ENCODE results near the gene SOCS2.
"Not testable (repeated sequence)": the region's sequence is repeated elsewhere in the genome, so short reads cannot be mapped to it uniquely, and the experiment has no call there.

The SOCS2 gene

DNA sequence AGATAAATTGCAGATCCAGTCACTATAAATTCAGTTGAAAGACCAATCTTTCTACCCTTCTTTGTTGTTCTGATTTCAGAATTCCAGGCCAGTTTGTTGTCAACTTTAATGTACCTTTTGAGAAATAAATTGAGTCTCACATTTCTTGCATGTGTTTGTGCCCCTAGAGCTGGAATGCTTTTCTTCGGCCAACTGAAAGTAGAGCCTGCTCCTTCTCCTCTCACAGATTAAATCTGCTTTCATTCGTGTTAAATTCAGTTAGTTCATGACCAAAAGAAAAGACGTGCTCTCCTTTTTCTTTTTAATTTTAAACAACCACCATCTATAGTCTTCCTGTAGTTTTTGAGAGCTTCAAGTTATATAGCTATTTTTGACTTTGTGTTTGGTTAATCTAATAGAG is 22.9 kb downstream of the SOCS2 start:
- DNase-seq = no peak

DNA sequence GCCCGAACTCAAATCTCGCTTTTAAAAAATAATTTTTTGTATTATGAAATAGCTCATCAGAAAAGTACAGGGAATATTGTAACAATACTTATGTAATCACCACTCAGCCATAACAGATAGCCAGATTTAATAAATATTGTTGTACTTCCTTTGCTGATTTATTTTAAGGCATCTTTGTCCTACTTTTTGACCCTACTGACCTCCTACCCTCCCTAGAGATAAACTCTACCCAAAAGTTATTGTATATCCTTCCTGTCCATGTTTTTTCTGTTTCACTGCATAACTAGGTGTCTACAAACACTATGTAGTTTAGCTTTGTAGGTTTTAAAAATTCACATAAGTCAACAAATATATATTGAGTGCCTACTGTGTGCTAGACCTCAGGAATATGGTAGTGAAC is 25.1 kb downstream of the SOCS2 start:
- DNase-seq = no peak

GRCh38 chr12:93599192-93599591 is 26.7 kb downstream of the SOCS2 start:
- no peak for DNase-seq

DNA sequence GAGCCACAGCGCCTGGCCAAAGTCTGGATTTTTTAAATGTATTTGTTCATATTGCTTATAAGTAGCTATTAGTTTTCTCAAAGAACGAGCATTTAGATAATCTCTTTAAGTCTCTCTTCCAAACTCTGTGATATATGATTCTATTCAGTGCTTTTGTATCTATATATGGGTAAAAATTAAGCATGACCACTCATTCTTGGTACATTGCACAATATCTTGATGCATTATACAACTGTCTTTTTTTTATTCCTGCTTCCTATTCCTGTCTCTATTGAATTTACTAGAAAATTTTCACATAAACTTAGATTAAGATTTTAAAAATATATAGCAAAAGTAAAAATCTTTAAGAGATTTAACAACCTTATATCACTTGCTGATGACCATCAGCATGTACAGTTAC is 29.1 kb downstream of the SOCS2 start:
- no peak for DNase-seq

GRCh38 chr12:93602897-93603668 is 30.6 kb downstream of the SOCS2 start:
- DNase-seq = no peak

DNA sequence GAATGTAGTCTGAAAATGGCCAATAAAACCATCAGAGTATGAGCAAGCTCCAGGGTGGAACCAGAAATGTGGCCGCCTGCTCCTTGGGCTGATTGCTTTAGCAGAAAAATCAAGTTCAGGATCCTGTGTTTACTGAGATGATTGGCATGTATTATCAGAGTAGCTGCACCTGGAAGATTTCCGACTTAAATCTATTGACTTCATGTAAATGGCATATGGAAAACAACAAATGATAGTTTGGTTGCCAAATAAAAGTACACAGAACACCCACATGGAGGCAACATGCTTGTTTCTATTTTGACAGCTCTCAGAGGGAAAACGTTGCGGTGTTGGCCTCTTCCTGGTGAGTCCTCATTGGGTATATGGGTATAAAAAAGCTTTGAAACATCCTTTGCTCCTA is 31.3 kb downstream of the SOCS2 start:
- no peak for DNase-seq

DNA sequence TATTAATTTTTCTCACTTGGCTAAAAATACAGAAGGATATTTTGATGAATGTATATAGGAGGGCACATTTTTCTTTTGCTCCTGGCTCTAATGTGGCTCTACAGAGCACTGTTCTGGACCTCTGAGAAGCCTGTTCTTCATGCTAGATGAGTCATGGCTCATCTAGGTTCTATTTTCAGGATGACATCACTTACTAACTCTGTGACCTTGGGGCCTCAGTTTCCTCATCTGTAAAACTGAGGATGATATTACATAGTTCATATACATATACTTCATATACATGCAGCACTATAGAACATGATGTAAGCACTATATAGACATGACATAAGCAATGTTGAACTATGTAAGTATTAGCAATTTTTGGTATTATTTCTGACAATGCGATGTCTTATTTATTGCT is 35.8 kb downstream of the SOCS2 start:
- no peak for DNase-seq

DNA sequence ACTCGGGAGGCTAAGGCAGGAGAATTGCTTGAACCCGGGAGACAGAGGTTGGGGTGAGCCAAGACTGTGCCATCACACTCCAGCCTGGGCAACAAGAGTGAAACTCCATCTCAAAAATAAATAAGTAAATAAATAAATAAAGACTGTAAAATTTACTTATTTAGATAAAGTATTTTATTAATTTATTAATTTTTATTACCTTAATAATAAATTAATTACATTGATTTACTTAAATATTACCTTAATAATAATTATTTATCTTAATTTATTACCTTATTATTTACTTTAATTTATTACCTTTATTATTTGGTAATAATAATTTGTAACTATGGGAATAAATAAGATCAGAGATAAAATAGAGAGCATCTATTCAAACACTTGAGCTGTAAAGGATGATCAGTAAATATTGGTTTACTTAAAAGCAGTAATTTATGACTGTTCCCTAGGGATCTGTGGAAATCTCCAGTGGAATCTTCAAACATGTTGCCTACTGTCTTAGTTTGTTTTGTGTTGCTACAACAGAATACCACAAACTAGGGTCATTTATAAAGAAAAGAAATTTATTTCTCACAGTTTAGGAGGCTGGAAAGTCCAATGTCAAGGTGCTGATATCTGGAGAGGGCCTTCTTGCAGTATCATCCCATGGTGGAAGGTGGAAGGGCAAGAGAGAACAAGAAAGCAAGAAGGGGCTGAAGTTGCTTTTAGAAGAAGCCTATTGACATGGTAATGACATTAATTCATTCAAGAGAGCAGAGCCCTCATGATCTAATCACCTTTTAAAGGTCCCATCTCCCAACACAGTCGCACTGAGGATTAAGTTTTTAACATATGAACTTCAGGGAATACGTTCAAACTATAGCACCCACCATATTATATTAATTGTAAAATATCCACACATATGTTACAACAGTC is 37.1 kb downstream of the SOCS2 start:
- DNase-seq = no peak

DNA sequence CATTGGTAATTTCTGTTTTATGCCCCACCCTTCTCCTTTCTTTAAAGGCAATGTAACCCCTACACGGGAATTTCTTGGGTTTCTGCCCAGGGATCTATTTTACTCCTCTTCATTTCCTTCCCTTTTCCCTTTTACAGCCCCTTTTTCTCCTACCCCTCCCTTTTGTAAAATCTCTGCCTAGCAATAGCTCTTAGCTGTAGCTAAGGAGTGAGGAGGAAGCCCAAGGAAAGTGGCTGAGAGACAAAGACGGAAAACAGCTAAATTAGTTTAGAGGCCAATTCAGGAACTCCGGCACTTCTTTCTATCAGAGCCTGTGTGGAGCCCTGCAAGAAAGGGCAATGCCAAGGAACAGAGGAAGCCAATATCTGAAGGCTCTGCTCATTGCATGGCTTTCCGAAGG is 40.3 kb downstream of the SOCS2 start:
- DNase-seq = no peak

DNA sequence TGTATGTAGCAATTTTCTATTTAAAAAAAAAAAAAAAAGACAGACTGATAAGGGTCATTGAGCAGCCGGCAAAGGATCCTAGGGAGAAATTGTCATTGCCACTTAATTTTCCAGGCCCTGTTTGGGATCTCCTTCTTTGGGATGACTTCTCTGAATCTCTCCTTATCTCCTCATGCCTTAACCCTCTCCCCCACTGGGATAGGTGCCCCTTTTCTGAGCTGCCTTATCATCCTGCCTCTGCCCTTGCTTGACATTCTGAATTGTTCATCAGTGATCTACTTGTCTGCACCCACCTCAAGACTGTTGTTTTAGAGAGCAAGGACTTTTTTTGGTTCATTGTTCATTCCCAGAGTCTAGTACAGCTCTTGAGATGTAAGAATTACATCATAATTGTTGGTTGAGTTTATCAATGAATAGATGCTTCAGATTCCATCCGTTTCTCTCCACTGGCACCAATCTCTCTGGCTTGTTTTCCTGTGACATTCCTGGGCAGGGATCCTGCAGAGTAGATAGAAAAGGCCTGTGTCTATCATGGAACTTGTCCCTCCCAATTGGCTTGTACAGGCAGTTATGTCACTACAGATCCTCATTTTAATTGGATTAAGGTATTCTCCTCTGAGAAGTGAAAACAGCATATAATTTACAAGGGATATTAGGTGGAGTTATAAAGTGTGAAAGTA is 42.6 kb downstream of the SOCS2 start:
- DNase-seq = no peak

GRCh38 chr12:93616584-93617101 is 44.2 kb downstream of the SOCS2 start:
- no peak for DNase-seq

- no peak for DNase-seq
Measured at GRCh38 chr12:93618891-93619410, 46.5 kb downstream of the SOCS2 start.

GRCh38 chr12:93621986-93622385 is 49.5 kb downstream of the SOCS2 start:
- no peak for DNase-seq

DNA sequence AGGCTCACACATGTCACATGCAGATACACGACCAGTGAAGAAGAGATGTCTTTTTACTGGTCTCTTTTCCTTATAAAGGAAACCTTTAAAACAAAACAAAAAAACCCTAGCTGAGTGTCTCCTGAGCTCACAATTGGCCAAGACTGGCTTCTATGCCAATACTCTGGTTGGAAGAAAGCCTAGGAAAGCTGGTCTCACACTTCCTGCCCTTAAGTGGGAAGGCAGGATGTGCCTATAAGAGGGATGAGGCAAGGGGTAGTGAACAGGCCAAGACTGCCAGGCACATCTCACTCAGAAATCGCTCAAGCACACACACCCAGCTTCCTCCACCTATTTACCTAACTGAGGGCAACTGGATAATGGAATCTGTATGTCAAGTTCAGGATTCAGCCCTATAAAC is 50.0 kb downstream of the SOCS2 start:
- DNase-seq = no peak

- DNase-seq = no peak
Measured at GRCh38 chr12:93624595-93625294, 52.3 kb downstream of the SOCS2 start.

- not testable (repeated sequence) for DNase-seq
Measured at GRCh38 chr12:93625295-93625645, 52.8 kb downstream of the SOCS2 start.

- no peak for DNase-seq
Measured at GRCh38 chr12:93626160-93626559, 53.7 kb downstream of the SOCS2 start.
